Neural cell (in vitro differentiated cells): ENCODE results near the gene TTC9B. TPM values are rescaled to one million over a fixed set of nuclear protein-coding genes. Genes with fewer than 3 reads are reported as not detected.

Experiments used
- H2AFZ ChIP-seq: fragments of 200-600, 300-800 bp; sonication (generic), shearing (Covaris generic); 2 replicates; pipeline ENCODE4 v1.6.0; 2014; ENCODE audit warnings: low read depth, mild to moderate bottlenecking, antibody characterized with exemption, low read length, moderate library complexity
- H3F3A ChIP-seq: fragments of 200-600 bp; shearing (Covaris generic); 2 replicates; pipeline ENCODE4 v1.6.1; 2016; ENCODE audit warnings: mild to moderate bottlenecking, moderate library complexity, mixed read lengths, antibody characterized with exemption, low read length; ENCODE audit not compliant: insufficient read depth, poor library complexity, severe bottlenecking
- H3K27ac ChIP-seq: fragments of 200-600, 300-800 bp; sonication (generic), shearing (Covaris generic); 2 replicates; pipeline ENCODE4 v1.5.1; 2014; ENCODE audit warnings: mild to moderate bottlenecking, low read length, moderate library complexity
- H3K27me3 ChIP-seq: fragments of 300-800, 200-600 bp; sonication (generic), shearing (Covaris generic); 2 replicates; pipeline ENCODE4 v1.6.0; 2014; ENCODE audit warnings: mild to moderate bottlenecking, low read depth, low read length, moderate library complexity; ENCODE audit not compliant: insufficient read depth
- H3K36me3 ChIP-seq: fragments of 300-800, 200-600 bp; sonication (generic), shearing (Covaris generic); 2 replicates; pipeline ENCODE4 v1.5.1; 2014; ENCODE audit warnings: mild to moderate bottlenecking, antibody characterized with exemption, low read length, moderate library complexity; ENCODE audit not compliant: insufficient read depth
- H3K4me2 ChIP-seq: fragments of 300-800, 200-600 bp; sonication (generic), shearing (Covaris generic); 2 replicates; pipeline ENCODE4 v1.6.0; 2014; ENCODE audit warnings: mild to moderate bottlenecking, low read length
- H3K4me3 ChIP-seq: fragments of 300-800, 200-600 bp; sonication (generic), shearing (Covaris generic); 2 replicates; pipeline ENCODE4 v1.5.1; 2014; ENCODE audit warnings: mild to moderate bottlenecking, low read length, moderate library complexity
- H3K79me2 ChIP-seq: fragments of 200-600 bp; shearing (Covaris generic); replicated peaks from 2 replicates; pipeline ENCODE4 v1.6.0; 2014; ENCODE audit warnings: mild to moderate bottlenecking, low read length, moderate library complexity; ENCODE audit not compliant: insufficient read depth
- H3K9ac ChIP-seq: fragments of 300-800, 200-600 bp; sonication (generic), shearing (Covaris generic); 2 replicates; pipeline ENCODE4 v1.6.1; 2016; ENCODE audit warnings: mild to moderate bottlenecking, low read length, mixed read lengths
- H3K9me2 ChIP-seq: fragments of 200-600 bp; shearing (Covaris generic); 2 replicates; pipeline ENCODE4 v1.6.1; 2016; ENCODE audit warnings: mild to moderate bottlenecking, low read length, mixed read lengths; ENCODE audit not compliant: insufficient read depth
- H3K9me3 ChIP-seq: fragments of 200-600, 300-800 bp; sonication (generic), shearing (Covaris generic); 2 replicates; pipeline ENCODE4 v1.6.1; 2016; ENCODE audit warnings: mild to moderate bottlenecking, mixed run types, low read length, moderate library complexity, mixed read lengths
- H4K20me1 ChIP-seq: fragments of 200-600 bp; shearing (Covaris generic); 2 replicates; pipeline ENCODE4 v1.6.1; 2016; ENCODE audit warnings: mild to moderate bottlenecking, mixed run types; ENCODE audit not compliant: insufficient read depth
- EP300 ChIP-seq: fragments of 450-650 bp; conservative IDR thresholded peaks from 2 replicates; pipeline ENCODE4 v1.6.1; 2014; ENCODE audit warnings: antibody characterized with exemption, mild to moderate bottlenecking, moderate library complexity; ENCODE audit not compliant: poor library complexity, severe bottlenecking
- EZH2 ChIP-seq: fragments of 200-600, 300-800 bp; shearing (Covaris generic), sonication (generic); IDR thresholded peaks from 2 replicates; pipeline ENCODE4 v1.6.1; 2014; ENCODE audit warnings: antibody characterized with exemption, low read length, borderline replicate concordance, mild to moderate bottlenecking; ENCODE audit not compliant: insufficient read depth, poor library complexity, severe bottlenecking
- MXI1 ChIP-seq: fragments of 450-650 bp; conservative IDR thresholded peaks from 2 replicates; pipeline ENCODE4 v1.6.1; 2014; ENCODE audit warnings: antibody characterized with exemption, mild to moderate bottlenecking; ENCODE audit not compliant: poor library complexity, severe bottlenecking
- POLR2AphosphoS5 ChIP-seq: IDR thresholded peaks from 2 replicates; pipeline ENCODE4 v1.6.1; 2012
- RAD21 ChIP-seq: fragments of 450-650 bp; conservative IDR thresholded peaks from 2 replicates; pipeline ENCODE4 v1.6.1; 2014; ENCODE audit warnings: antibody characterized with exemption, mild to moderate bottlenecking, moderate library complexity
- SMC3 ChIP-seq: fragments of 450-650 bp; conservative IDR thresholded peaks from 2 replicates; pipeline ENCODE4 v1.6.1; 2014; ENCODE audit warnings: antibody characterized with exemption, mild to moderate bottlenecking, moderate library complexity; ENCODE audit not compliant: poor library complexity
- TAF1 ChIP-seq: IDR thresholded peaks from 2 replicates; pipeline ENCODE4 v1.6.1; 2012; ENCODE audit warnings: low read depth
- polyA plus RNA-seq: library from polyadenylated mRNA; depleted of rRNA; stranded (reverse); fragments of >200 nt; gene quantifications from 2 replicates; pipeline ENCODE4 v1.2.3, GENCODE V29; 2014
- TF ChIP-seq, protein P1 (sequence below): IDR thresholded peaks from 2 replicates; pipeline ENCODE4 v1.6.1; 2012; ENCODE audit warnings: borderline replicate concordance
- TF ChIP-seq, protein P2 (sequence below): fragments of 450-650 bp; IDR thresholded peaks from 2 replicates; pipeline ENCODE4 v1.5.1; 2014; ENCODE audit warnings: antibody characterized with exemption, mild to moderate bottlenecking, moderate library complexity; ENCODE audit not compliant: poor library complexity, severe bottlenecking

Gene TTC9B
- polyA plus RNA-seq, 1 donor from 2014 or later = 111 TPM

DNA sequence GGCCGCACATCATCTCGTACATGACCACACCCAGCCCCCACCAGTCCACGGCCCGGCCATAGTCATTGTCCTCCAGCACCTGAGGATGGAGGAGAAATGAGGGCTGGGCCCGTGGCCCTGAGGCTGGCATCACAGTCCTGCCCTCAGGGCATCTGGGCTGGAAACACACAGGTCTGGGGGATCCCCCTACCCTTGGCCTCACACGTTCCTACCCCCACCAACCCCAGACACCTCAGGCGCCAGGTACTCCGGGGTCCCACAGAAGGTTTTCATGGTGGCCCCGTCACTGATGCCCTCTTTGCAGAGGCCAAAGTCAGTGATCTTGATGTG, 17.8 kb upstream of the TTC9B start:
- H3K27me3 ChIP-seq = no peaks in the 10 kb centered on the region
- no peak overlapping the region for H3K9ac ChIP-seq
- H3K9me3 ChIP-seq = no peaks in the 10 kb centered on the region
- no peaks in the 10 kb centered on the region for H3K9me2 ChIP-seq
- H3K4me3 ChIP-seq = no peak overlapping the region
- no peak for TF ChIP-seq MXI1
- TF ChIP-seq RAD21 = no peak
- TF ChIP-seq POLR2AphosphoS5 = no peak
- TF ChIP-seq SMC3 = no peak
- H2AFZ ChIP-seq = no peak overlapping the region
- H3K4me2 ChIP-seq = no peak overlapping the region
- H3F3A ChIP-seq = no peaks in the 10 kb centered on the region
- no peaks in the 10 kb centered on the region for H3K36me3 ChIP-seq
- H4K20me1 ChIP-seq = no peaks in the 10 kb centered on the region
- no peaks in the 10 kb centered on the region for H3K79me2 ChIP-seq
- no peak overlapping the region for H3K27ac ChIP-seq

DNA sequence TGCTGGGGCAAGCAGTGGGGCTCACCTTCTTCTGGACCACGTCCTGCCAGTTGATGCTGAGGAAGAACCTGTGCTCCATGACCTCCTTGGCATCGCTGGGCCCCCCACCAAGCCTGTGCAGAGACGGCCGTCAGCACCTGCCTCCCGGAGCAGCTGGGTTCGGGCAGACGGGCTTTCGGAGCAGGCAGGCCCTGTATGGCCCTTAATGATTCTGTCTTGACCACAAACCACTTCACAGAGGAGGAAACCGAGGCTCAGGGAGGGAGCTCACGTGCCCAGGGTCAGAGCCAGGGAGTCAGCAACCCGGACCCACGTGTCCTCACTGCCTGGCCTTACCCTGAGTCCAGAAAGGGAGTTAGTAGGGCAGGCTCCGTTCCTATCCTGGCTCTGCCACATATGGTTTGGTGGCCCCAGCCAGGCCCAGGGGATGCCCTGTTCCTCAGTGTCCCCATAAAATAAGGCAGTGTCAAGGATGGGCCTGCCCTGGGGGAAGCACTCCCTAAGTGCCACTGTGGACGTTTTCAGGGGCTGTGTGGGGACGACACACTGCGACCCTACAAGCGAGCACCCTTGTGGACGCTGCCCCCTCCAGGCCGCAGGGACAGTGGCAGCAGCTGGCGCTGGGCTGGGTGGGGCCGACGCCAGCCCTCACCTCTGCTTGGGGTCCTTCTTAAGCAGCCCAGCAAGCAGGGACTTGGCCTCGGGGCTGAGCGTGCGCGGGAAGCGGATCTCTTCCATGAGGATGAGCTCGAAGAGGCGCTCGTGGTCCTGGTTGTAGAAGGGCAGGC, 17.2 kb upstream of the TTC9B start:
- H3K9me3 ChIP-seq = no peaks in the 10 kb centered on the region
- no peak overlapping the region for H3K27ac ChIP-seq
- TF ChIP-seq SMC3 = no peak
- TF ChIP-seq, protein P1, sequence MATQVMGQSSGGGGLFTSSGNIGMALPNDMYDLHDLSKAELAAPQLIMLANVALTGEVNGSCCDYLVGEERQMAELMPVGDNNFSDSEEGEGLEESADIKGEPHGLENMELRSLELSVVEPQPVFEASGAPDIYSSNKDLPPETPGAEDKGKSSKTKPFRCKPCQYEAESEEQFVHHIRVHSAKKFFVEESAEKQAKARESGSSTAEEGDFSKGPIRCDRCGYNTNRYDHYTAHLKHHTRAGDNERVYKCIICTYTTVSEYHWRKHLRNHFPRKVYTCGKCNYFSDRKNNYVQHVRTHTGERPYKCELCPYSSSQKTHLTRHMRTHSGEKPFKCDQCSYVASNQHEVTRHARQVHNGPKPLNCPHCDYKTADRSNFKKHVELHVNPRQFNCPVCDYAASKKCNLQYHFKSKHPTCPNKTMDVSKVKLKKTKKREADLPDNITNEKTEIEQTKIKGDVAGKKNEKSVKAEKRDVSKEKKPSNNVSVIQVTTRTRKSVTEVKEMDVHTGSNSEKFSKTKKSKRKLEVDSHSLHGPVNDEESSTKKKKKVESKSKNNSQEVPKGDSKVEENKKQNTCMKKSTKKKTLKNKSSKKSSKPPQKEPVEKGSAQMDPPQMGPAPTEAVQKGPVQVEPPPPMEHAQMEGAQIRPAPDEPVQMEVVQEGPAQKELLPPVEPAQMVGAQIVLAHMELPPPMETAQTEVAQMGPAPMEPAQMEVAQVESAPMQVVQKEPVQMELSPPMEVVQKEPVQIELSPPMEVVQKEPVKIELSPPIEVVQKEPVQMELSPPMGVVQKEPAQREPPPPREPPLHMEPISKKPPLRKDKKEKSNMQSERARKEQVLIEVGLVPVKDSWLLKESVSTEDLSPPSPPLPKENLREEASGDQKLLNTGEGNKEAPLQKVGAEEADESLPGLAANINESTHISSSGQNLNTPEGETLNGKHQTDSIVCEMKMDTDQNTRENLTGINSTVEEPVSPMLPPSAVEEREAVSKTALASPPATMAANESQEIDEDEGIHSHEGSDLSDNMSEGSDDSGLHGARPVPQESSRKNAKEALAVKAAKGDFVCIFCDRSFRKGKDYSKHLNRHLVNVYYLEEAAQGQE = no peak
- no peak for TF ChIP-seq TAF1
- no peak for TF ChIP-seq MXI1
- no peak for TF ChIP-seq POLR2AphosphoS5
- TF ChIP-seq RAD21 = no peak
- TF ChIP-seq EZH2 = no peak
- TF ChIP-seq, protein P2, sequence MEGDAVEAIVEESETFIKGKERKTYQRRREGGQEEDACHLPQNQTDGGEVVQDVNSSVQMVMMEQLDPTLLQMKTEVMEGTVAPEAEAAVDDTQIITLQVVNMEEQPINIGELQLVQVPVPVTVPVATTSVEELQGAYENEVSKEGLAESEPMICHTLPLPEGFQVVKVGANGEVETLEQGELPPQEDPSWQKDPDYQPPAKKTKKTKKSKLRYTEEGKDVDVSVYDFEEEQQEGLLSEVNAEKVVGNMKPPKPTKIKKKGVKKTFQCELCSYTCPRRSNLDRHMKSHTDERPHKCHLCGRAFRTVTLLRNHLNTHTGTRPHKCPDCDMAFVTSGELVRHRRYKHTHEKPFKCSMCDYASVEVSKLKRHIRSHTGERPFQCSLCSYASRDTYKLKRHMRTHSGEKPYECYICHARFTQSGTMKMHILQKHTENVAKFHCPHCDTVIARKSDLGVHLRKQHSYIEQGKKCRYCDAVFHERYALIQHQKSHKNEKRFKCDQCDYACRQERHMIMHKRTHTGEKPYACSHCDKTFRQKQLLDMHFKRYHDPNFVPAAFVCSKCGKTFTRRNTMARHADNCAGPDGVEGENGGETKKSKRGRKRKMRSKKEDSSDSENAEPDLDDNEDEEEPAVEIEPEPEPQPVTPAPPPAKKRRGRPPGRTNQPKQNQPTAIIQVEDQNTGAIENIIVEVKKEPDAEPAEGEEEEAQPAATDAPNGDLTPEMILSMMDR = no peak
- no peak for TF ChIP-seq EP300
- no peak overlapping the region for H2AFZ ChIP-seq
- H3K4me2 ChIP-seq = no peak overlapping the region
- no peak overlapping the region for H3K9ac ChIP-seq
- no peaks in the 10 kb centered on the region for H3K36me3 ChIP-seq
- H3K27me3 ChIP-seq = no peaks in the 10 kb centered on the region
- no peaks in the 10 kb centered on the region for H3F3A ChIP-seq
- H3K9me2 ChIP-seq = no peaks in the 10 kb centered on the region
- no peaks in the 10 kb centered on the region for H4K20me1 ChIP-seq
- no peak overlapping the region for H3K4me3 ChIP-seq
- no peaks in the 10 kb centered on the region for H3K79me2 ChIP-seq
